ENCODE measurements around the gene LNP1.

DNA sequence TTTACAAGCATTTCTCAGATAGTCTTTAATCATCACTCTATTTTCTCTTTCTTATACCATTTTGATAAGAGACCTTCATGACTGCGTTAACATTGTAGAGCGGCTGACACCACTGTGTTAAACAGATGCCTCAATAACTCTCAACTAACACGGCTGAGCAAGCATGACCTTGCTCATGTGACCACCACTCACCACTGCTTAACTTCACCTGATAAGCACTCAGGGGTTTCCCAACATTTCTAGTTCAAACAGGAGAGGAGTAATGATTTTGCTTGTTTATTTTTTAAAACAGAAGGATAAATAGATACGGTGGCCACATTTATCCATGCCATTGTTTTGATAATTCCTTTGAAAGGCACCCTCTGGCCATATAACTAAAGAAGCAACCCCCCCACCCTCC is 53.3 kb downstream of the LNP1 start:
- TF ChIP-seq, protein P1, sequence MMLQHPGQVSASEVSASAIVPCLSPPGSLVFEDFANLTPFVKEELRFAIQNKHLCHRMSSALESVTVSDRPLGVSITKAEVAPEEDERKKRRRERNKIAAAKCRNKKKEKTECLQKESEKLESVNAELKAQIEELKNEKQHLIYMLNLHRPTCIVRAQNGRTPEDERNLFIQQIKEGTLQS (IDR thresholded peaks at IDR 0.05; ENCODE audit: insufficient read depth, low read depth, low read length) = no peak
- no peak for TF ChIP-seq POLR2A (IDR thresholded peaks at IDR 0.05; ENCODE audit: control extremely low read depth in 1 of 2, low read depth in 2 of 2, low read length in 2 of 2)
